ENCODE results near the gene DCAF4.

DCAF4 gene

GRCh38 chr14:72986214-72986613 is 60.0 kb downstream of the DCAF4 start:
- in situ Hi-C loops (cut with MboI; ENCODE audit: low pct_unique_long_range_greater_than_20kb, low sequenced_read_pairs, unreplicated experiment): no loop called here
- TF ChIP-seq CTCF (IDR thresholded peaks at IDR 0.05; ENCODE audit: extremely low read depth, insufficient read depth, missing control alignments): no peak
- no peak for DNase-seq (ENCODE audit: low spot score)

- TF ChIP-seq CTCF (IDR thresholded peaks at IDR 0.05; ENCODE audit: extremely low read depth, insufficient read depth, missing control alignments): no peak
- no peak for DNase-seq (ENCODE audit: low spot score)
- in situ Hi-C loops (cut with MboI; ENCODE audit: low pct_unique_long_range_greater_than_20kb, low sequenced_read_pairs, unreplicated experiment): no loop called here
Measured at GRCh38 chr14:72986857-72987256, 60.6 kb downstream of the DCAF4 start.

GRCh38 chr14:72990171-72990570 is 63.9 kb downstream of the DCAF4 start:
- in situ Hi-C loops (cut with MboI; ENCODE audit: low pct_unique_long_range_greater_than_20kb, low sequenced_read_pairs, unreplicated experiment): no loop called here

GRCh38 chr14:72996916-72997315 is 70.7 kb downstream of the DCAF4 start:
- in situ Hi-C loops (cut with MboI; ENCODE audit: low pct_unique_long_range_greater_than_20kb, low sequenced_read_pairs, unreplicated experiment): no loop called here
- TF ChIP-seq CTCF (IDR thresholded peaks at IDR 0.05; ENCODE audit: extremely low read depth, insufficient read depth, missing control alignments): no peak
- DNase-seq (ENCODE audit: low spot score): no peak

More at GRCh38 chr14:72990171-72990570, 63.9 kb downstream of the DCAF4 start:
- DNase-seq (ENCODE audit: low spot score): no peak
- TF ChIP-seq CTCF (IDR thresholded peaks at IDR 0.05; ENCODE audit: extremely low read depth, insufficient read depth, missing control alignments): no peak

- no peak for TF ChIP-seq CTCF (IDR thresholded peaks at IDR 0.05; ENCODE audit: extremely low read depth, insufficient read depth, missing control alignments)
- in situ Hi-C loops (cut with MboI; ENCODE audit: low pct_unique_long_range_greater_than_20kb, low sequenced_read_pairs, unreplicated experiment): no loop called here
- no peak for DNase-seq (ENCODE audit: low spot score)
Measured at GRCh38 chr14:72998252-72998903, 72.1 kb downstream of the DCAF4 start.

- no peak for DNase-seq (ENCODE audit: low spot score)
- no peak for TF ChIP-seq CTCF (IDR thresholded peaks at IDR 0.05; ENCODE audit: extremely low read depth, insufficient read depth, missing control alignments)
- in situ Hi-C loops (cut with MboI; ENCODE audit: low pct_unique_long_range_greater_than_20kb, low sequenced_read_pairs, unreplicated experiment): no loop called here
Measured at GRCh38 chr14:72999316-72999715, 73.1 kb downstream of the DCAF4 start.
